Measurements from ENCODE around the gene ITGA5.

Gene ITGA5

GRCh38 chr12:54418441-54419087 is 502 bp downstream of the ITGA5 start:
- no peaks in the 10 kb centered on the region for H3K9me3 ChIP-seq (ENCODE audit: control insufficient read depth, low read length)
- peak overlapping the region; percentile 83 for H3K9ac ChIP-seq
- peak overlapping the region; percentile 83 for H3K4me3 ChIP-seq (ENCODE audit: low read depth, low read length)
- H3K4me1 ChIP-seq: peaks cover 6% of the 10 kb centered on the region
- no peaks in the 10 kb centered on the region for H3K79me2 ChIP-seq
- H3K27ac ChIP-seq: peak overlapping the region; percentile 64
- H3K4me2 ChIP-seq (ENCODE audit: low read length): peak overlapping the region; percentile 95
- no peaks in the 10 kb centered on the region for H3K27me3 ChIP-seq (ENCODE audit: control insufficient read depth, insufficient read depth, low read length)
- TF ChIP-seq CTCF (IDR thresholded peaks at IDR 0.05): no peak
- H2AFZ ChIP-seq: peak overlapping the region; percentile 97
- H3K36me3 ChIP-seq (ENCODE audit: control insufficient read depth, insufficient read depth, low read length): no peaks in the 10 kb centered on the region

GRCh38 chr12:54417712-54418440 is 1.2 kb downstream of the ITGA5 start:
- Histone ChIP-seq H3K4me2 (ENCODE audit: low read length) (peak overlapping the region; percentile 95), H3K4me1 (peaks cover 9% of the 10 kb centered on the region), H3K4me3 (ENCODE audit: low read depth, low read length) (peak overlapping the region; percentile 83), H3K27ac (peak overlapping the region; percentile 45), H2AFZ (peak overlapping the region; percentile 97), H3K9me3 (ENCODE audit: control insufficient read depth, low read length) (no peaks in the 10 kb centered on the region), H3K27me3 (ENCODE audit: control insufficient read depth, insufficient read depth, low read length) (no peaks in the 10 kb centered on the region), H3K9ac (peak overlapping the region; percentile 83), H3K36me3 (ENCODE audit: control insufficient read depth, insufficient read depth, low read length) (no peaks in the 10 kb centered on the region), H3K79me2 (no peaks in the 10 kb centered on the region)
- no peak for TF ChIP-seq CTCF (IDR thresholded peaks at IDR 0.05)

- no peak for TF ChIP-seq CTCF (IDR thresholded peaks at IDR 0.05)
- H3K4me2 ChIP-seq (ENCODE audit: low read length): peak overlapping the region; percentile 95
- no peak overlapping the region for H2AFZ ChIP-seq
- H3K79me2 ChIP-seq: no peaks in the 10 kb centered on the region
- H3K27ac ChIP-seq: no peak overlapping the region
- peak overlapping the region; percentile 83 for H3K4me3 ChIP-seq (ENCODE audit: low read depth, low read length)
- H3K36me3 ChIP-seq (ENCODE audit: control insufficient read depth, insufficient read depth, low read length): no peaks in the 10 kb centered on the region
- H3K9me3 ChIP-seq (ENCODE audit: control insufficient read depth, low read length): no peaks in the 10 kb centered on the region
- peaks cover 10% of the 10 kb centered on the region for H3K4me1 ChIP-seq
- no peaks in the 10 kb centered on the region for H3K27me3 ChIP-seq (ENCODE audit: control insufficient read depth, insufficient read depth, low read length)
- H3K9ac ChIP-seq: no peak overlapping the region
Observed at GRCh38 chr12:54416687-54417603, 2.1 kb downstream of the ITGA5 start.

- H3K4me3 ChIP-seq (ENCODE audit: low read depth, low read length): no peak overlapping the region
- TF ChIP-seq CTCF (IDR thresholded peaks at IDR 0.05): no peak
- no peaks in the 10 kb centered on the region for H3K9me3 ChIP-seq (ENCODE audit: control insufficient read depth, low read length)
- H3K9ac ChIP-seq: no peak overlapping the region
- no peaks in the 10 kb centered on the region for H3K27me3 ChIP-seq (ENCODE audit: control insufficient read depth, insufficient read depth, low read length)
- H3K27ac ChIP-seq: no peak overlapping the region
- no peak overlapping the region for H3K4me2 ChIP-seq (ENCODE audit: low read length)
- no peaks in the 10 kb centered on the region for H3K79me2 ChIP-seq
- no peak overlapping the region for H2AFZ ChIP-seq
- H3K36me3 ChIP-seq (ENCODE audit: control insufficient read depth, insufficient read depth, low read length): no peaks in the 10 kb centered on the region
- H3K4me1 ChIP-seq: peaks cover 10% of the 10 kb centered on the region
Observed at GRCh38 chr12:54415221-54415929, 3.7 kb downstream of the ITGA5 start.

Measured in parathyroid adenoma (tissue), 2 donors.